Right atrium auricular region (tissue), 2 donors: ENCODE results near the gene VEPH1. TPM values are rescaled to one million over a fixed set of nuclear protein-coding genes. Genes with fewer than 3 reads are reported as not detected.

Source experiments
- DNase-seq: peaks from one replicate; pipeline ENCODE4 v3.0.0-alpha.2; 2019; ENCODE audit warnings: low spot score
- H3K27ac ChIP-seq, 2 donors: fragments of 200-600 bp; sonication (generic); 1 replicate in 1 of 2; 2 replicates in 1 of 2; pipeline ENCODE4 v1.5.1; 2016 to 2019
- H3K27me3 ChIP-seq, 2 donors: fragments of 200-600 bp; sonication (generic); one replicate each; pipeline versions ENCODE4 v1.5.1 to v1.6.0; 2017 to 2019
- H3K36me3 ChIP-seq: fragments of 200-600 bp; sonication (generic); one replicate; pipeline ENCODE4 v1.5.1; 2016
- H3K4me1 ChIP-seq, 2 donors: fragments of 200-600 bp; sonication (generic); one replicate each; pipeline versions ENCODE4 v1.5.1 to v1.6.0; 2017 to 2019
- H3K4me3 ChIP-seq, 2 donors: fragments of 200-600 bp; sonication (generic); 1 replicate in 1 of 2; 2 replicates in 1 of 2; pipeline ENCODE4 v1.5.1; 2017 to 2019; ENCODE audit warnings: mild to moderate bottlenecking in 1 of 2, moderate library complexity in 1 of 2
- H3K9me3 ChIP-seq, 2 donors: fragments of 200-600 bp; sonication (generic); one replicate each; pipeline ENCODE4 v1.5.1; 2019
- CTCF ChIP-seq, 2 donors: fragments of 200-600 bp; sonication (generic); IDR thresholded peaks; one replicate each; pipeline ENCODE4 v1.5.1; 2019; ENCODE audit warnings: antibody characterized with exemption in 2 of 2
- total RNA-seq, 2 donors: library from RNA; depleted of rRNA; stranded (reverse); fragments of >200 nt; gene quantifications; one replicate each; pipeline ENCODE4 v1.1.0, GENCODE V29; 2016

VEPH1 gene
- total RNA-seq, 2 donors from 2014 or later: 0.48 to 0.86 TPM

- no peak for TF ChIP-seq CTCF (IDR thresholded peaks at IDR 0.05)
Observed at GRCh38 chr3:157495846-157496245, 7.4 kb downstream of the VEPH1 start.

GRCh38 chr3:157494581-157495281 lies 8.5 kb downstream of the VEPH1 start:
- Histone ChIP-seq H3K36me3 (no peaks in the 10 kb centered on the region), H3K27ac (no peak overlapping the region), H3K4me1 (peaks cover 0 to 10% of the 10 kb centered on the region in 2 donors), H3K9me3 (no peaks in the 10 kb centered on the region), H3K27me3 (no peaks in the 10 kb centered on the region), H3K4me3 (no peak overlapping the region)
- no peak for DNase-seq
- no peak for TF ChIP-seq CTCF (IDR thresholded peaks at IDR 0.05)

More at GRCh38 chr3:157495846-157496245, 7.4 kb downstream of the VEPH1 start:
- peaks cover 0 to 10% of the 10 kb centered on the region in 2 donors for H3K4me1 ChIP-seq
- no peak overlapping the region for H3K4me3 ChIP-seq
- no peaks in the 10 kb centered on the region for H3K36me3 ChIP-seq
- no peak overlapping the region for H3K27ac ChIP-seq
- no peak for DNase-seq
- no peaks in the 10 kb centered on the region for H3K27me3 ChIP-seq
- no peaks in the 10 kb centered on the region for H3K9me3 ChIP-seq

- no peaks in the 10 kb centered on the region for H3K9me3 ChIP-seq
Observed at GRCh38 chr3:157493627-157494550, 9.3 kb downstream of the VEPH1 start.

GRCh38 chr3:157491136-157491535 lies 12.1 kb downstream of the VEPH1 start:
- no peaks in the 10 kb centered on the region for H3K27me3 ChIP-seq
- H3K36me3 ChIP-seq: no peaks in the 10 kb centered on the region
- no peak overlapping the region for H3K27ac ChIP-seq
- no peaks in the 10 kb centered on the region for H3K4me1 ChIP-seq
- H3K4me3 ChIP-seq: no peak overlapping the region
- H3K9me3 ChIP-seq: no peaks in the 10 kb centered on the region
- no peak for TF ChIP-seq CTCF (IDR thresholded peaks at IDR 0.05)
- no peak for DNase-seq

More at GRCh38 chr3:157493627-157494550, 9.3 kb downstream of the VEPH1 start:
- H3K27me3 ChIP-seq: no peaks in the 10 kb centered on the region
- H3K27ac ChIP-seq: no peak overlapping the region
- TF ChIP-seq CTCF (IDR thresholded peaks at IDR 0.05): peak; percentile 43 to 82
- DNase-seq: no peak
- no peaks in the 10 kb centered on the region for H3K36me3 ChIP-seq
- no peak overlapping the region for H3K4me3 ChIP-seq
- H3K4me1 ChIP-seq: peaks cover 0 to 2% of the 10 kb centered on the region in 2 donors

GRCh38 chr3:157488144-157488543 lies 15.1 kb downstream of the VEPH1 start:
- no peak for DNase-seq
- H3K4me3 ChIP-seq: no peak overlapping the region
- H3K9me3 ChIP-seq: no peaks in the 10 kb centered on the region
- no peaks in the 10 kb centered on the region for H3K4me1 ChIP-seq
- H3K36me3 ChIP-seq: no peaks in the 10 kb centered on the region
- H3K27ac ChIP-seq: no peak overlapping the region
- H3K27me3 ChIP-seq: no peaks in the 10 kb centered on the region
- TF ChIP-seq CTCF (IDR thresholded peaks at IDR 0.05): no peak
